Measurements from ENCODE around the gene DELE1.

The DELE1 gene

GRCh38 chr5:141928051-141928450, 4.4 kb downstream of the DELE1 start:
- DNase-seq: no peak

GRCh38 chr5:141929398-141930058, 5.9 kb downstream of the DELE1 start:
- no peak for DNase-seq

- DNase-seq: no peak
These were observed 8.0 kb downstream of the DELE1 start for GRCh38 chr5:141931694-141932093.

- DNase-seq: no peak
These were observed 9.5 kb downstream of the DELE1 start for GRCh38 chr5:141933151-141933550.

- no peak for DNase-seq
These were observed 10.6 kb downstream of the DELE1 start for GRCh38 chr5:141934099-141934844.

GRCh38 chr5:141935538-141935937, 11.9 kb downstream of the DELE1 start:
- no peak for DNase-seq

- DNase-seq: no peak
These were observed 17.1 kb downstream of the DELE1 start for GRCh38 chr5:141940695-141941271.

- no peak for DNase-seq
These were observed 17.6 kb downstream of the DELE1 start for GRCh38 chr5:141941307-141941706.

GRCh38 chr5:141941779-141942178, 18.1 kb downstream of the DELE1 start:
- no peak for DNase-seq

- no peak for DNase-seq
These were observed 18.6 kb downstream of the DELE1 start for GRCh38 chr5:141942185-141942857.

GRCh38 chr5:141944076-141944475, 20.4 kb downstream of the DELE1 start:
- no peak for DNase-seq

- no peak for DNase-seq
These were observed 21.9 kb downstream of the DELE1 start for GRCh38 chr5:141945511-141946051.

GRCh38 chr5:141947316-141947715, 23.6 kb downstream of the DELE1 start:
- DNase-seq: no peak

- no peak for DNase-seq
These were observed 25.1 kb downstream of the DELE1 start for GRCh38 chr5:141948812-141949211.

- DNase-seq: no peak
These were observed 25.8 kb downstream of the DELE1 start for GRCh38 chr5:141949511-141949910.

GRCh38 chr5:141950207-141951005, 26.7 kb downstream of the DELE1 start:
- no peak for DNase-seq

GRCh38 chr5:141951332-141951781, 27.7 kb downstream of the DELE1 start:
- no peak for DNase-seq

GRCh38 chr5:141952020-141952419, 28.3 kb downstream of the DELE1 start:
- no peak for DNase-seq

- DNase-seq: no peak
These were observed 30.5 kb downstream of the DELE1 start for GRCh38 chr5:141954194-141954593.

- DNase-seq: no peak
These were observed 33.8 kb downstream of the DELE1 start for GRCh38 chr5:141957367-141957996.

GRCh38 chr5:141958113-141958512, 34.4 kb downstream of the DELE1 start, which contains the start of gene PCDH12:
Gene PCDH12, minus strand, starts transcription at chr5:141958202. Its CDS starts 351 bp downstream, at chr5:141957851.
- DNase-seq: no peak
